Vagina (tissue), 2 donors: ENCODE results near the gene GPI. TPM values are rescaled to one million over a fixed set of nuclear protein-coding genes. Genes with fewer than 3 reads are reported as not detected.
"Not testable (repeated sequence)": the region's sequence is repeated elsewhere in the genome, so short reads cannot be mapped to it uniquely, and the experiment has no call there.

Experiments
- DNase-seq, 2 donors: peaks; one replicate each; pipeline ENCODE4 v3.0.0-alpha.2; 2017; ENCODE audit errors: extremely low spot score in 2 of 2
- H3K27ac ChIP-seq: fragments of 200-600 bp; sonication (generic); one replicate; pipeline ENCODE4 v1.5.1; 2019
- H3K27me3 ChIP-seq: fragments of 200-600 bp; sonication (generic); one replicate; pipeline ENCODE4 v1.5.1; 2019
- H3K36me3 ChIP-seq, 2 donors: fragments of 200-600 bp; sonication (generic); one replicate each; pipeline ENCODE4 v1.5.1; 2017 to 2019
- H3K4me1 ChIP-seq: fragments of 200-600 bp; sonication (generic); one replicate; pipeline ENCODE4 v1.5.1; 2019
- H3K4me3 ChIP-seq, 2 donors: fragments of 200-600 bp; sonication (generic); 1 replicate in 1 of 2; 2 replicates in 1 of 2; pipeline ENCODE4 v1.5.1; 2016 to 2019
- H3K9me3 ChIP-seq: fragments of 200-600 bp; sonication (generic); one replicate; pipeline ENCODE4 v1.5.1; 2019
- POLR2A ChIP-seq, 2 donors: fragments of 450-650 bp; IDR thresholded peaks; one replicate each; pipeline ENCODE4 v1.6.1; 2017; ENCODE audit warnings: antibody characterized with exemption in 2 of 2, mild to moderate bottlenecking in 2 of 2, moderate library complexity in 2 of 2
- POLR2AphosphoS5 ChIP-seq, 2 donors: sonication (generic); formaldehyde crosslinking; IDR thresholded peaks; one replicate each; pipeline ENCODE4 v1.9.0; 2017; ENCODE audit warnings: antibody characterized with exemption in 2 of 2, mild to moderate bottlenecking in 2 of 2, low read depth in 1 of 2; ENCODE audit not compliant: insufficient read depth in 1 of 2
- intact Hi-C: fragments of 100-400 bp; cut with DNase I; formaldehyde crosslinking; loops from one replicate; pipeline ENCODE4 v1.15.1; 2023
- total RNA-seq: library from RNA; depleted of rRNA; stranded (reverse); fragments of >200 nt; gene quantifications from one replicate; pipeline ENCODE4 v1.2.3, GENCODE V29; 2016
- TF ChIP-seq, protein P1 (sequence below), 3 experiments: fragments of 450-650 bp in 2 of 3; fragments of 200-600 bp in 1 of 3; sonication (generic) in 1 of 3; IDR thresholded peaks; one replicate each; pipeline ENCODE4 v1.5.1; 2017 to 2019; ENCODE audit warnings: antibody characterized with exemption in 3 of 3, mild to moderate bottlenecking in 2 of 3, moderate library complexity in 2 of 3

Gene GPI
- total RNA-seq, 1 donor from 2014 or later, result 201 TPM

DNA sequence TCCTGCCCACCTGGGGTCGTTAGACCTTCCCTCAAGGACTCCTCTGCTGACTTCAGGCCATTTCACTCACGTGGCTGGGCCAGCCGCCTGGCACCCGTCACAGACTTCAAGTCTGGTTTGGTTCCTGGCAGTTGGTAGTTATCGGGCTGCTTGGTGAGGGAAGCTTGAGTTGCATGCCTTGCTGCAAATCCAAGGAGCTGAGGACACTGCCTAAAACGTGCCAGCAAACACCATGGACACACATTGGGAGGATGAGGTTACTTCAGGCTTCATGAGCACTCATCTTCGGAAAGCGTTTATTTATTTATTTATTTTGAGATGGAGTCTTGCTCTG is 2.6 kb downstream of the GPI start:
- no peak for DNase-seq
- Histone ChIP-seq H3K9me3 (no peaks in the 10 kb centered on the region), H3K27ac (no peak overlapping the region), H3K4me3 (no peak overlapping the region), H3K27me3 (no peaks in the 10 kb centered on the region), H3K36me3 (peaks cover 0 to 37% of the 10 kb centered on the region in 2 donors), H3K4me1 (peaks cover 26% of the 10 kb centered on the region)
- TF ChIP-seq, protein P1, sequence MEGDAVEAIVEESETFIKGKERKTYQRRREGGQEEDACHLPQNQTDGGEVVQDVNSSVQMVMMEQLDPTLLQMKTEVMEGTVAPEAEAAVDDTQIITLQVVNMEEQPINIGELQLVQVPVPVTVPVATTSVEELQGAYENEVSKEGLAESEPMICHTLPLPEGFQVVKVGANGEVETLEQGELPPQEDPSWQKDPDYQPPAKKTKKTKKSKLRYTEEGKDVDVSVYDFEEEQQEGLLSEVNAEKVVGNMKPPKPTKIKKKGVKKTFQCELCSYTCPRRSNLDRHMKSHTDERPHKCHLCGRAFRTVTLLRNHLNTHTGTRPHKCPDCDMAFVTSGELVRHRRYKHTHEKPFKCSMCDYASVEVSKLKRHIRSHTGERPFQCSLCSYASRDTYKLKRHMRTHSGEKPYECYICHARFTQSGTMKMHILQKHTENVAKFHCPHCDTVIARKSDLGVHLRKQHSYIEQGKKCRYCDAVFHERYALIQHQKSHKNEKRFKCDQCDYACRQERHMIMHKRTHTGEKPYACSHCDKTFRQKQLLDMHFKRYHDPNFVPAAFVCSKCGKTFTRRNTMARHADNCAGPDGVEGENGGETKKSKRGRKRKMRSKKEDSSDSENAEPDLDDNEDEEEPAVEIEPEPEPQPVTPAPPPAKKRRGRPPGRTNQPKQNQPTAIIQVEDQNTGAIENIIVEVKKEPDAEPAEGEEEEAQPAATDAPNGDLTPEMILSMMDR (IDR thresholded peaks at IDR 0.05), result no peak
- TF ChIP-seq POLR2AphosphoS5 (IDR thresholded peaks at IDR 0.05; ENCODE audit: insufficient read depth in 1 of 2, low read depth in 1 of 2) (no peak), POLR2A (IDR thresholded peaks at IDR 0.05) (no peak)
- intact Hi-C loops, result no loop called here

DNA sequence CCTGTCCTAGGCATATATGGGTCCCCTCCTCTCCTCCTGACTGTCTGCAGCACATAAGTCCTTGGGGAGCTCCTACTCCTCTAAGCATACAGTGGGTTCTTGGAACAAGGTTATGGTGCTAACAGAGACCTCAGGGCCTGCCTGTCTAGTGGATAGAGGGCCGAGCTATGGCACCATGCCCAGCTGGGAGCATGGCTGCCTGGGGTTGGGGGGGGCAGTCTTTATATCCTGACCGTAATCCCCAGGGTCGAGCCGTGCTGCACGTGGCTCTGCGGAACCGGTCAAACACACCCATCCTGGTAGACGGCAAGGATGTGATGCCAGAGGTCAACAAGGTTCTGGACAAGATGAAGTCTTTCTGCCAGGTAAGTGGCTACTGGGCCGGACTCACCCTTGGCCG is 3.3 kb downstream of the GPI start:
- intact Hi-C loops, result no loop called here
- Histone ChIP-seq H3K9me3 (no peaks in the 10 kb centered on the region), H3K4me3 (no peak overlapping the region), H3K4me1 (peaks cover 26% of the 10 kb centered on the region), H3K27me3 (no peaks in the 10 kb centered on the region), H3K27ac (no peak overlapping the region), H3K36me3 (peaks cover 0 to 42% of the 10 kb centered on the region in 2 donors)
- TF ChIP-seq POLR2A (IDR thresholded peaks at IDR 0.05) (no peak), POLR2AphosphoS5 (IDR thresholded peaks at IDR 0.05; ENCODE audit: insufficient read depth in 1 of 2, low read depth in 1 of 2) (no peak)
- TF ChIP-seq, protein P1 (IDR thresholded peaks at IDR 0.05), result no peak
- DNase-seq, result no peak

GRCh38 chr19:34369166-34369565 is 4.2 kb downstream of the GPI start:
- H3K9me3 ChIP-seq, DNase-seq, intact Hi-C loops, H3K4me3 ChIP-seq, H3K27me3 ChIP-seq, H3K27ac ChIP-seq: not testable (repeated sequence)
- H3K36me3 ChIP-seq, result peaks cover 0 to 50% of the 10 kb centered on the region in 2 donors
- peaks cover 26% of the 10 kb centered on the region for H3K4me1 ChIP-seq

GRCh38 chr19:34370117-34370516 is 5.1 kb downstream of the GPI start:
- Histone ChIP-seq H3K27me3 (no peaks in the 10 kb centered on the region), H3K4me3 (no peak overlapping the region), H3K9me3 (no peaks in the 10 kb centered on the region), H3K27ac (no peak overlapping the region), H3K36me3 (peaks cover 0 to 50% of the 10 kb centered on the region in 2 donors), H3K4me1 (peaks cover 21% of the 10 kb centered on the region)
- DNase-seq, result no peak
- TF ChIP-seq, protein P1 (IDR thresholded peaks at IDR 0.05), result no peak
- TF ChIP-seq POLR2AphosphoS5 (IDR thresholded peaks at IDR 0.05; ENCODE audit: insufficient read depth in 1 of 2, low read depth in 1 of 2) (no peak), POLR2A (IDR thresholded peaks at IDR 0.05) (no peak)
- intact Hi-C loops, result no loop called here

DNA sequence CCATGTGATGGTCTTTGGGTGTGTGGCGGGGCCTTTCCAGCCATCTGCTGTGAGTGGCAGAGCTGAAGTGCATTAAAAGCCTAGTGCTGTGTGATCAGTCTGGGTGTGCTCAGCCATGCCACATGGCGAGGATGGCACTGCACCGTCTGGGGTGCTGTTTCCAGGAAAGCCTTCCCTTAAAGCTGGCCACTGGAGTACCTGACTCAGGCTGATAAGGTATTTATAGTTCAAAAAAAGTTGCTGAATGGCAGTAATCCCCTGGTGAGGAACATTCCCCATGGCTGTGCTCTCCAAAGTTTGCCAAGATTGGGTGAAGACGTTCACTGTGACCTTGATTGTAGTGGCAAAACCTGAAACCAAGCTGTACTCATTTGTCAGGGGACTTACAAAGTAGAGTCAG is 6.0 kb downstream of the GPI start:
- intact Hi-C loops, result no loop called here
- Histone ChIP-seq H3K27me3 (no peaks in the 10 kb centered on the region), H3K4me1 (peaks cover 18% of the 10 kb centered on the region), H3K36me3 (peaks cover 0 to 58% of the 10 kb centered on the region in 2 donors), H3K9me3 (no peaks in the 10 kb centered on the region), H3K27ac (no peak overlapping the region), H3K4me3 (no peak overlapping the region)
- DNase-seq, result no peak
- TF ChIP-seq, protein P1 (IDR thresholded peaks at IDR 0.05), result no peak
- TF ChIP-seq POLR2A (IDR thresholded peaks at IDR 0.05) (no peak), POLR2AphosphoS5 (IDR thresholded peaks at IDR 0.05; ENCODE audit: insufficient read depth in 1 of 2, low read depth in 1 of 2) (no peak)
